GM18861 (cell line): Measurements from ENCODE around the gene PPIF.

Experiments used
- ATAC-seq: cut with Tn5 transposase; IDR thresholded peaks from one replicate; pipeline ENCODE4 v1.9.1; 2021; ENCODE audit not compliant: unreplicated experiment

PPIF gene

DNA sequence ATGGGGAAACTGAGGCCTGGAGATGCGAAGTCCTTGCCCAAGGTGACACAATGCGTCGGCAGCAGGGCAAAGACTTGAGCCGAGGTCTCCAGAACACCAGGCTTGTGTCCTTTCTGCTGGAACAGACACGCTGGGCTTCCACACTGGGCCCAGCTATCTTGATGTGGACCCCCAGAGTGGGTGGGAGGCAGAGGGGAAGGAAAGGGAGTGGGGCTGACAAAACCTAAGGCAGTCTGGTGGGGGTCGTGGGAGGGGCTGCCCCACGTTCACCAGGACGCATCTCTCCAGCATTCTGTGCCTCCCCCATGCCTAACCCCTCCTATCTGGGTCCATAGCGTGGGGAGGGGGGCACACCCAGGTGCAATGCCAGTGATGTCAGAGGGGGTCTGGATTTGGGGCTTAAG, 38.1 kb downstream of the PPIF start:
- no peak for ATAC-seq

DNA sequence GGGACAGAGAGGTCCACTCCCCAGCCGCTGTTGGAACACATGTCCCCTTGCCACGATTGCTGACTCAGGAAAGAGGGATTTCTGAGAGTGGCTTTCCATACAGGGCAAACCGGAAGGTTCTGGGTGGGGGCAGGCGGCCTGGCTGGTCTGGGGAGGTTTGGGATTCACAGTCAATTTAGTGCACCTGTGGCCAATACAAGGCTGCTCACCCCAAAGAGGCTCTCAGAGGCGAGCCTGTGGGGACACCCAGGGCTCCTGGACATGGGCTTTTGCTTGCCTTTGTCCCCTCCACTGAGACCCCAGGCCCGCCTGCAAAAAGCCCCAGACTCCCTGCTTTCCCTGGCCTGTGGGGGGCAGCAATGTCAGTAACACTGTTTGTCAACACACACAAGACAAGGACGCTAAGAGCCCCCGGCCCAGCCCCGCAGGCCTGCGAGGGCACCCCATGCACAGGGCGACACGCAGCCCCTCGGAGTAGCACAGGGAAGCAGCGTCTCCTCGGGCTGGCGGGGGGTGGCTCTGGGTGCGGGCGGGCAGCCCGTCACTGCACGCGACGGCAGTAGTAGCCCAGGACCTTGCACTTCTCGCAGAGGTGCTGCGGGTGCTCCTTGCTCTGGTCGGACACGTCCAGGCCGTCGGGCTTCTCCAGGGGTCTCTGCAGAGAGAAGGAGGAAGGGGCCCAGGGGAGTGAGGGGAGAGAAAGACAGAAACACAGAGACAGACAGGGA, 38.7 kb downstream of the PPIF start:
- ATAC-seq = no peak

DNA sequence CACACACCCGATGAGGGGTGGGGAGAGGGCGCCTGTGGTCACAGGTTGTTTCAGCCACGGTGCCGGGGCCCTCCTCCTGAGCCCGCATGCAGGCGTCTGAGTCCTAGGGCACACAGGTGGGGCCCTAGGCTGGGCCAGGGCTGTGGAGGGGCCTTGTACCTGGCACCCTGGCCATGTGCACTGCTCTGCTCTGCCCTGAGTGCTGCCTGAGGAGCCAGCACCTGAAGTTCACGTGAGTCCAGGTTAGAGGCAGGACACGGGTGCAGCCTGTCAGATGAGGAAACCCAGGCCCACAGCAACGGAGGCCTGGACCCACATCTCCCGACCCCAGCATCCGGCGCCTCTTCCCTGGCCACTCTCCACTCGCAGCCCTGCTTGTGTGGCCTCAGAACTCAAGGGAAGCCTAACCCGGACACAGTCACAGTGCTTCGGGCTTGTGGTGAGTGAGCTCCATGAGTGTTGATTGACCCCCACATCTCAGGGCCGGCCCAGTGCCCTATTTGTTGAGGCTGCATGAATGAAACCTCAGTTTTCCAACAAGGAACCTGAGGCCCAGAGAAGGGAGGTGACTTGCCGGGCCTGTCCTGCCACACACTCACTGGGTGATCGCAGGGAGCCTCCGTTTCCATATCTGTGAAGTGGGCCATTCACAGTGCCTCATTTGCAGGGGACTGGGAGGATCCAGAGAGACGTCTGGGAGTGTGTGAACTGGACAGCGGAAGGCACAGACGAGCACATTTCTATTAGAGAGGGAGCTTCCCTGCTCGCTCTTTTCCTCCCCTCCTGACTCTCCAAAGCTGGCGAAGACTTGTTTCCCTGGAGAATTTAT, 39.6 kb downstream of the PPIF start:
- no peak for ATAC-seq

DNA sequence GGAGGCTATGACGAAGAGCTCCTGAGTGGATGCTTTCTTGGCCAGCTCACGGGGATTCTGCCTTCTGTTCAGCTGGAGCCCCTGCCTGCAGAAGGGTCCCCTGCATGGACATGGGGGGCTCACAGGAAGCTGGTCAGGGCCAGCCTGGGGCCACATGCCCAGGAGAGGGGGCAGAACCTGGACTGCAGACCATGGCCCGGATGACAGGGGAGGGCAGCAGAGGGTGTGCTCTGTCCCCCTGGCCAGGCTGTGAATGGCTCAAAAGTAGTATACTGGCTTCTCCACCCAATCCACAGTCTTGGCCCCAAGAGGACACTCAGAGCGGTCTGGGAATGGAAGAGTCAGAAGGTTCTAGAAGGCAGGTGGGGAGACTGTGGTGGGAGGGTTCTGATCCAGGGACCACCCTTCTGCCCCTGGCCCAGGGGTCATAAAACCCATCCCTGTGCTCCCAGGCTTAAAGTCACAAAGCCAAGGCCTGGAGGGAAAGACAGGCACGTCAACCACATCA, 40.3 kb downstream of the PPIF start:
- ATAC-seq = no peak

DNA sequence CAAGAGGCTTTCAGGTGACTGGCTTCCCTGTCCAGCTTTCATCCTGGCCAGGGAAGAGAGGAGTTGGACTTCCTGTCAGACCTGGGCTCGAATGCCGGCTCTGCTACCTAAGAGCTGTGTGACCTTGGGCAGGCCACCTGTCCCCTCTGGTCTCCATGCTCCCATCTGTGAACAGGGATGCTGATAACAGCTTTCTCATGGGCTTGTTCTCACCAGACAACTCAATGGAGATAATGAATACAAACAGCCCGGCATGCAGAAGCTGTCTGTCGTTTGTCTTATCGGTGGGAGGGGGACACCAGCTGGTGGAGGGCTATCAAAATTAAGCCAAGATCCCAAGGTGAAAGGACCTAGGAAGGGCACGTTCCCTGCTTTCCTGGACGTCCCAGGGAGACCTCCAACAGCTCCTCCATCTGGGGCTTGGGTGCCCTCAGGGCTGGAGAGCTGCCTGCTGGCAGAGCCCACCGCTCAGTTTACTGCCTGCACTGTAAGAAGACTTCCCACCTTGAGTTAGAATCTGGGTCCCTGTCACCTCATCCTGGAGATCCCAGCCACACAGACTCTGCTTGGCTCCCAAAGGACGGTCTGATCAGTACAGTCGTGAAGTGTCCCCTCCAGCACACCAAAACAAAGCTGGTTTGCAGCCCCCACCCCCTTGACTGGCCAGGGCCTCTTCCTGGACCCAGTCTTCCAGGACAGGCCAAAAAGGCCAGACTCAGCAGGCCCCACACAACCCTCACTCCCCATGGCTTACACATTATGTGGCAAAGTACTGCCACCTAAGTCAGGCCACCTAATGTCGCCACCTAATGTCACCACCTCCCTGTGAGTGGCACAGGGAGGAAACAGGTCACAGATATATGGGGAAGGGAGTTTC, 40.9 kb downstream of the PPIF start:
- no peak for ATAC-seq

DNA sequence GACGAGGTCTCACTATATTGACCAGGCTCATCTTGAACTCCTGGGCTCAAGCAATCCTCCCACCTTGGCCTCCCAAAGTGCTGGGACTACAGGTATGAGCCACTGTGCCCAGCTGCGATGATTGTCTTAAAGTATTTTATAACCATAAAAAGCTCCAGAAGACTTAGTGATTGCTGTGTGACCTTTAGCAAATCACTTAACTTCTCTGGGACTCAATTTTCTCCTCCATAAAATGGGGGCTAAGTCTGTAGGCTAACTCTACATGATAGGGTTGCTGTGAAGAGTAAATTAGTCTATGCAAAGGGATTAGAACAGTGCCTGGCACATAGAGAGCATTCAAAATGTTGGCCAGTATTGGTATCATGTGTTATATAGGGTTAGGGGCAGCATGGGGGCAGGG, 42.8 kb downstream of the PPIF start:
- ATAC-seq = no peak

DNA sequence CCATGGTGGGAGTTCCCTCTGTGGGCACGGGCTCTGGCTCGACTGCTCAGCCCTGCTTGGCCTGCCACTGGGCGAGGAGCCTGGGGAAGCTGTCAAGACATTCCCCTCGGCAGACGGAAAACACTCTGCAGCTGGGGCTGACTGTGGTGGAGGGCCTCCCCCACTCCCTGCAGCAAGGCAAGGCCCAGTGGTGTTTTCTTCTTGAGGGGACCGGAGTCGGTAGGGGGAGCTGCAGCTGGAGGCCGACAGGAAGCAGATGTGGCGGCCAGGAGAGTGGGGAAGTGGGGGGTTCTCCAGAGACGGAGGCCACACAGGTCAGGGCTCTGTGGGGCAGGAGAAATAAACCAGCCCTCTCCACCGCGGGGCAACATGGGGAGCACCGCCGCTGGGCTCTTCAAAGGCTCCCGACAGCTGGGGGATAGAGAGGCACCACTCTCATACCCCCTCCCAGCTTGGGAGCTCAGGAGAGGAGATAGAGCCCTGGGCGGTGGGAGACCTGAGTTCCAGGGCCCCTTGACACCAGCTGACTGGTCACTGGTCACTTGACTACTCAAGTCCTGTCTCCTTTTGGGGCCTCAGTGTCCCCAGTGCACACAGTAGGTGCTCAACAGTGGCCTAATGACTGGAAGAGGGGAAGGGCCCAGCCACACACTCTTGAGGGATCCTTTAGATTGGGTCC, 43.4 kb downstream of the PPIF start:
- ATAC-seq = no peak

DNA sequence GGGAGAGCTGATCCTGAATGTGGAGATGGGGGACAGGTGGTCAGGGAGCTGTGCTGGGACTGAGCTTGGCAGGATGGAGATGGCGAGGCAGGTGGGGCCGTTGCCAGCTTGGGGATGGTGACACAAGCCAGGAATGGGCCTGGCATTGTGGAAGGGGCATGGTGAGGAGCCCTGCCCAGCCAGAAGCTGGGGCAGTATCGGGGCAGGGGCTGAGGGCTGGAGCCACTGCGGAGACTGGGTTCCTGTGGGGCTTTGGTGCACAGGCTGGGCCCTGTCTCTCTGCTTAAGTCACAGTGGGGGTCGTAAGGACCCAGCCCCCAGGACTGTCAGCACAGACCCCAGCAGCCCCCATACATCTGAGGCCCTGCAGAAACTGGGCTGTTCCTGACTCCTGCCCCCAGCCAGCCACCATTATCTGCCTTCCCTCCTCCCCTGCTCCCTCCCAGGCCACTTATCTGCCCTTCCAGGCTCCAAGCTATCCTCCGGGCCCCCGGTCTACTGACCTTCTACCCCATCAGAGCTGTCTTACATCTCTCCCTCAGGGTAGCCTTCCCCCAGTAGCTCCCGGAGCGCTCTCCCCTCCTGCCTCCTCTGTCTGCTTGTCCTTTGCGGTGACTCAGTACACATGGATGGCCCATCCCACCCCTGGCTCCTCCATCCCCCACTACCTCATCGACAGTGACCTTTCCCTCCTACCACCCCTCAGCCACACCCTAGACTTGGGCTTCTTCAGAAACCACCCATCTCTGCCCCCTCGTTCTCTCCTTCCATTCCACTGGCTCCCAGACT, 44.2 kb downstream of the PPIF start:
- no peak for ATAC-seq

DNA sequence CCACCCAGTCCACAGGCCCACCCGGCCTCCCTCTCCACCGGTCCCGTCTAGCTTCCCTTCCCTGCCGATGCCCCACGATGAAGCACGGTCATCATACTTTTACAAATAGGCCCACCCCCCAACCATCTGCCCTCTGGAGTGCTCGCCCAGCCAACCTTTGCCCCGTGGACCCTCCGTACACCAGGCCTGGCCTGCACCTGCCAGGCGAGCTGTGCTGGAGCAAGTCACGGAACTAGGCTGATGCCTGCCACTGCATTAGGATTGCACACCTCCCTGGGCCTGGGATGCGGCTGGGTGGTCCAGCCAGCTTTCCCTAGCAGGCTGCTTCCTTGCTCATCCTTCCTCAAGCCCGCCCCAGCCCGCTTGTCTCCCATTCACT, 44.7 kb downstream of the PPIF start:
- no peak for ATAC-seq

DNA sequence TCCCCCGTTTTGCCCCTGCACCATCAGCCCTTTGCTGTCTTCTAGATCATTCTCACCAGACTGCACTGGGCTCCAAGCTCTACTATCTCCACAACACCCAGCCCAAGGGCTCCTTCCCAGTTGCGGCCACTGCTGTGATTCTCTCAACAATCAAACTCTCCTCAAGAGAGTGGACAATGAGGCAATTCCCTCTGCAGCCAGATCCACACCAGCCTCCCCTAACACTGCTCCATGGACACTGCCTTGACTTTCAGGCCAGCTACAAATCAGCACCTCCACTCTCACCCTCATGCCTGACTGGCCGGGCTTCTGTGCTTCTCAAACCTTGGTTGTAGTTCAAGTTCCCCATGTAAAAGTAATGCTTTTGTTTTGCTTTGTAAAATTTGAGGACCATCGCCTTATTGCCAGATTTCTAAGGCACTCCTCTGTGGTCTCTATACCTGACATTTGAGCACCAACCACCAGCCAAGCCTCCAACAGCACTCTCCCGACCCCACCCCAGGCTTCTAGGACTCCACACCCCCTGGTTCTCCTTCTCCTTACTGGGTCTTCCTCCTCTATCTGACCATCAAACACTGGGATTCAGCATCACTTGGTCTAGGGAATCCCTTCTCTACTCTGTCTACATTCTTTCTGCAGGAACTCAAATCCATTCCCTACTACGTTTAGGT, 45.4 kb downstream of the PPIF start:
- no peak for ATAC-seq

DNA sequence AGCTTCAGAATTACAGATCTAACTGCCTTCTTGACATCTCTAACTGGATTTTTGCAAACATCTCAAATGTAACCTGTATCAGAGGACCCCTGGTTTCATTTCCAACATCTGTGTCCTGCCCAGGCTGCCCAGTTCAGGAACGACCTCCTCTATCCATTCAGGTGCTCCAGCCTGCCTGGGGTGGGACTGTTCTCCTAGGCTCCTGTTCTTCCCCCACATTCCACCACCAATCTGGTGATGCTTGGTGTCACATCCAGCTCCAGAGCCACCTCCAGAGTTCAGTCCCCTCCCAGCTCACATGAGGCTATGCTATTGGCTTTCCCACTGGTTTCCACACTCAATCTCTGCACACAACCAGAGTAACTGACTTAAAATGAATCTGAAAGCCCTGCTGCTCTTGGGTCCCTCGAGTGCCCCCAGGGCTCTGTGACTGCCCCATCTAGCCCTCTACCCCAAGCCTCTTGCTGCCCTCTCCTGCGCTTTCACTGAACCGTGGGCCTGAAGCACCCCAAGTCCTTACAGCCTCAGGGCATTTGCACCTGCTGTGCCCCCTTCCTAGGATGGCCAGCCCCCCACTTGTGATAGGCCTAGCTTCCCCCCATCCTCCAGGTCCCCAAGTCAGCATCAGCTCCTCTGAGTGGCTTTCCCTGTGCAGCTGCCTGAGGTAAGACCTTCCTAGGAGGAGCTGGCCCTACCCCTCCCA, 46.1 kb downstream of the PPIF start:
- no peak for ATAC-seq

DNA sequence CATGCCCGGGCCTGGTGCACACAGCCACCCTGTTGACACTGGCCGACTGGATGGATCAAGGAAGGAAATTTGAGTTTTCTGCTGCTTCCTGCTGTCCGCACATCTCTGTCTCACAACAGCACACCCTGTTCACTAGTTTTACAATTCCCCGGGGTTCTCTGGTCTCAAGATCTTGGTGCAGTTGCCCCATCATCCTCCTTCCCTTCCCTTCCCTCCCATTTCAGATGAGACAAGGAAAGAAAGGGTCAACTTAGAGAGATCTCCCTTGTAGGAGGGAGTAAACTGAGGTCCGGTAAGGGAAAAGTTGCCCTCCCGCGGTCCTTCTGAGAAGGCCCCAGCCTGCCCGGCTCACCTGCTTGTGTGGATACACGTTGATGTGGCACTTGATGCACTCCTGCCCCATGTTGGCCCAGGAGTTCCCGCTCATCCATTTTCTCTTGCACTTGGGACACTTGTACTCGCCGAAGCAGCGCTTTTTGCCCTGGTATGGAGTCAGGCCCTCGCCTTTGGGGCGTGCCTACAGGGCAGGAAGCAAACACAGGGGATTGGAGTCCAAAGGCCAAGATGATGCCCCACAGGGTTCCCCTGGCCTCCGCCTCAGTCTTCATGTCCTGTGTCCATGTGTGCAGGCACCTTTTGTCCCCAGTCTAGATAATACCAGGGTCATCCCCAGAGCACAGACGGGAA, 46.8 kb downstream of the PPIF start:
- ATAC-seq = no peak

DNA sequence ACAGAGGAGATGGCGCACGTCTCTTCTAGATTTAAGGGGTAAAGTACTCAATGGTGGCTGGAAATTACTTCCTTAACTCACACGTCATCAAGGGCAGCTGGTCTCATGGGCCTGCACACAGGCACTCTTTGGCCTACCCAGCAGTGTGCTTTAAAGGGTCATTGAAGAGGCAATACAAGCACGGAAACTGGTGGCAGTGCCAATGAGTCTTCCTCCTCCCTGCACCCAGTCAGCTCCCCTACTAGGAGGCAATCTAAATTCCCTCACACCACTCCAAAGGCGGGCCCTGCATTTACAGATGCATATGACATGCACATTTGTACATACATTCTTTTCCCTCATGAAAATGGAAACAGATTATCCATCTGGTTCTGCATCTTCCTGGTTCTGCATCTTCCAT, 47.4 kb downstream of the PPIF start:
- ATAC-seq = no peak

DNA sequence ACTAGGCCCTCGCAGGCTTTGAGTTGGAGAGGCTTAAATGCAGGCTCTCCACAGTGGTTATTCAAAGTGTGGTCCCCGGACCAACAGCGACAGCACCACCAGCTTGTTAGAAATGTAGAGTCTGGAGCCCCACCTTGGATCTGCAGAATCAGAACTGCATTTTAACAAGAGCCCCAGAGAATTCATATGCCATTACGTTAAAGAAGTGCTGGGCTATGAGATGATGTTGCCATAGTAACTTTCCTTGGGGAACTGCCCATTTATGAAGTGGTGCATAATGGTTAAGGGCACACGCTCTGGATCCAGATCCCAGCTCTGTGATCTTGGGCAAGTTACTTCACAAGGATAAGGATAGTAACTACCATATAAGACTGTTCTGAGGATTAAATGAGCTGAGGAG, 49.3 kb downstream of the PPIF start:
- no peak for ATAC-seq

DNA sequence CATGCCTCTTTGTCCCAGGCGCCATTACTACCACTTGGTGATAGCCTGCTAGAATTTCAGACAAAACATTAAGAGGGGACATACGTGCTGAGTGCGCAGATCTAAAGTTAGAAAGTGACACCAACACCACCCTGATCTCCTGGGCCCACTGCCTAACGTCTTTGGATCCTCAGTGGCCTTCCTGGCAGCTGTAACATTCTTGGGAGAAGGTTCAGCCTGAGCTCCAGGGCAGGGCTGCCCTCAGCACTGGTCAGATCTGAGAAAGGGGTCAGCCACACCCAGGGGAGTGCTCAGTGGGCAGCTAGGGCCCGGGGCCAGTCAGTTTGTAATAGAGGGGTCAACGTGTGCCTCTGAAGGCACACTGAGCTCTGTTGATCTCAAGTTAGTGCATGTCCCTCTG, 49.8 kb downstream of the PPIF start:
- ATAC-seq = no peak

DNA sequence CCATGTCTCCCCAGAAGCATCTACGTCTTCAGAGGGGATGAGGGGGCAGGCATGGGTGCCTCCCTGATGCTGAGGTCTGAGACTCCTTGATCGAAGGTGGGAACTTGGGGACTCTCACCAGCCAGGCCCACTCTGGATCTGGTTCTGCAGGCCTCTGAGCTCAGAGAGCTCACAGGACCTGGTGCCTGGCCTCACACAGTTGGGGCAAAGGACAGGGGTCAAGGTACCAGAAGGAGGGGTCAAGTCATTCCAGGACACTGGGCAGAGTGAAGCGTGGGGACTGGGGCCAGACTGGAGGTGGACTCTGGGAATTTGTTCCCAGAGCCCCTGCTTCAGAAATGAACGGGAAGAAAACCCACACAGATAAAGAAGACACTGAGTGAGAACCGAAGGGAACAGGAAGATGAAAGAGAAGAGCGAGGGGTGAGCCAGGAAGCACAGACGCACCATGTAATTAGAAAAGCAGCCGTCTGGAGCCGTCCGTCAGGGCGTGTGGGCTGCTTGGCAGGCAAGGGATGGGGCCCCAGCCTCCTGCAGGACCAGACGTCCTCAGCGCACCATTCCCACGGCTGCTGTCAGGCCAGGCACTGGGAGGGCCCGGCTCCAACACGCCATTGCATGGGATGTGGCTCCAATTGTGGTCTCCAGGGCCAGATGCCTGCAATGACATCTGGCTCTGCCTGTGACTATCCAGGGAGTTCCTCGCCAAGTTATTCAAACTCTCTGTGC, 50.5 kb downstream of the PPIF start:
- ATAC-seq = no peak

DNA sequence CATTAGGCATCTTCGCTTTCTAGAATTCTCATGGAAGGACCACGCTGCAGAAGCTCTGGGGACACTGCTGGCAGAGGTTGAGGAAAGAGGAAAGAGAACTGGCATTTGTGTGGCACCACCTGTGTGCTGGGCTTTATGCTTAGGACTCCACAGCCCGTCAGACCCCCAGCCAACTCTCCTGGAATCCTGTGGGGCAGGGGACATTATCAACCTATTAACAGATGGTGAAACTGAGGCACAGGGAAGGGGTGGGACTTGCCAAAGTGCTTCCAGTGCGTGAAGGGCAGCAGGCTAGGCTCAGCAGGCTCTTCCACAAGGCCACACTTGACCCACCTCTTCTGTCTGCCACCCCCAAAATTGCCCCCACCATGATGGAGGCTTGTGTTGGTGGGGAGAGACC, 51.4 kb downstream of the PPIF start:
- no peak for ATAC-seq
